ENCODE data around the gene RIPOR3. TPM values are rescaled to one million over a fixed set of nuclear protein-coding genes. Genes with fewer than 3 reads are reported as not detected.

RIPOR3 gene
- total RNA-seq, 1 experiment from 2014 or later = not detected

- in situ Hi-C loops (cut with HindIII; ENCODE audit: low pct_unique_long_range_greater_than_20kb, low sequenced_read_pairs) = no loop called here
- DNase-seq (ENCODE audit: low read depth, low spot score) = no peak
These were observed 126.0 kb downstream of the RIPOR3 start for GRCh38 chr20:50565383-50565782.

GRCh38 chr20:50563133-50563944, 128.0 kb downstream of the RIPOR3 start:
- in situ Hi-C loops (cut with HindIII; ENCODE audit: low pct_unique_long_range_greater_than_20kb, low sequenced_read_pairs) = no loop called here
- no peak for DNase-seq (ENCODE audit: low read depth, low spot score)

- in situ Hi-C loops (cut with HindIII; ENCODE audit: low pct_unique_long_range_greater_than_20kb, low sequenced_read_pairs) = no loop called here
- DNase-seq (ENCODE audit: low read depth, low spot score) = no peak
These were observed 129.1 kb downstream of the RIPOR3 start for GRCh38 chr20:50562262-50562701.

GRCh38 chr20:50561379-50562078, 129.8 kb downstream of the RIPOR3 start:
- in situ Hi-C loops (cut with HindIII; ENCODE audit: low pct_unique_long_range_greater_than_20kb, low sequenced_read_pairs) = no loop called here
- peak; percentile 13 for DNase-seq (ENCODE audit: low read depth, low spot score)

GRCh38 chr20:50560867-50561266, 130.5 kb downstream of the RIPOR3 start:
- in situ Hi-C loops (cut with HindIII; ENCODE audit: low pct_unique_long_range_greater_than_20kb, low sequenced_read_pairs) = no loop called here
- no peak for DNase-seq (ENCODE audit: low read depth, low spot score)

GRCh38 chr20:50559856-50560638, 131.3 kb downstream of the RIPOR3 start:
- in situ Hi-C loops (cut with HindIII; ENCODE audit: low pct_unique_long_range_greater_than_20kb, low sequenced_read_pairs) = no loop called here
- no peak for DNase-seq (ENCODE audit: low read depth, low spot score)

GRCh38 chr20:50559149-50559548, 132.2 kb downstream of the RIPOR3 start:
- DNase-seq (ENCODE audit: low read depth, low spot score) = no peak
- in situ Hi-C loops (cut with HindIII; ENCODE audit: low pct_unique_long_range_greater_than_20kb, low sequenced_read_pairs) = no loop called here

- in situ Hi-C loops (cut with HindIII; ENCODE audit: low pct_unique_long_range_greater_than_20kb, low sequenced_read_pairs) = no loop called here
- no peak for DNase-seq (ENCODE audit: low read depth, low spot score)
These were observed 132.8 kb downstream of the RIPOR3 start for GRCh38 chr20:50558483-50558925.

GRCh38 chr20:50557549-50558134, 133.7 kb downstream of the RIPOR3 start:
- in situ Hi-C loops (cut with HindIII; ENCODE audit: low pct_unique_long_range_greater_than_20kb, low sequenced_read_pairs) = no loop called here
- no peak for DNase-seq (ENCODE audit: low read depth, low spot score)

- in situ Hi-C loops (cut with HindIII; ENCODE audit: low pct_unique_long_range_greater_than_20kb, low sequenced_read_pairs) = no loop called here
- DNase-seq (ENCODE audit: low read depth, low spot score) = no peak
These were observed 135.7 kb downstream of the RIPOR3 start for GRCh38 chr20:50555662-50556061.

- in situ Hi-C loops (cut with HindIII; ENCODE audit: low pct_unique_long_range_greater_than_20kb, low sequenced_read_pairs) = no loop called here
- DNase-seq (ENCODE audit: low read depth, low spot score) = no peak
These were observed 136.4 kb downstream of the RIPOR3 start for GRCh38 chr20:50554694-50555579.

- in situ Hi-C loops (cut with HindIII; ENCODE audit: low pct_unique_long_range_greater_than_20kb, low sequenced_read_pairs) = no loop called here
- no peak for DNase-seq (ENCODE audit: low read depth, low spot score)
These were observed 138.4 kb downstream of the RIPOR3 start for GRCh38 chr20:50552979-50553378.

GRCh38 chr20:50551288-50551687, 140.1 kb downstream of the RIPOR3 start:
- DNase-seq (ENCODE audit: low read depth, low spot score) = no peak
- in situ Hi-C loops (cut with HindIII; ENCODE audit: low pct_unique_long_range_greater_than_20kb, low sequenced_read_pairs) = no loop called here

GRCh38 chr20:50550531-50550930, 140.8 kb downstream of the RIPOR3 start:
- DNase-seq (ENCODE audit: low read depth, low spot score) = no peak
- in situ Hi-C loops (cut with HindIII; ENCODE audit: low pct_unique_long_range_greater_than_20kb, low sequenced_read_pairs) = no loop called here

- in situ Hi-C loops (cut with HindIII; ENCODE audit: low pct_unique_long_range_greater_than_20kb, low sequenced_read_pairs) = no loop called here
- DNase-seq (ENCODE audit: low read depth, low spot score) = no peak
These were observed 142.9 kb downstream of the RIPOR3 start for GRCh38 chr20:50548396-50548795.

- in situ Hi-C loops (cut with HindIII; ENCODE audit: low pct_unique_long_range_greater_than_20kb, low sequenced_read_pairs) = no loop called here
- DNase-seq (ENCODE audit: low read depth, low spot score) = no peak
These were observed 143.4 kb downstream of the RIPOR3 start for GRCh38 chr20:50547964-50548363.

GRCh38 chr20:50546729-50547314, 144.5 kb downstream of the RIPOR3 start:
- in situ Hi-C loops (cut with HindIII; ENCODE audit: low pct_unique_long_range_greater_than_20kb, low sequenced_read_pairs) = no loop called here
- no peak for DNase-seq (ENCODE audit: low read depth, low spot score)

Measured in SK-MEL-5 (cell line).